ENCODE measurements around the gene FITM1.

The FITM1 gene

GRCh38 chr14:24108336-24108874 lies 22.1 kb upstream of the FITM1 start:
- Histone ChIP-seq H2BK15ac (ENCODE audit: low read length) (no peak overlapping the region), H3K27ac (replicated peaks; ENCODE audit: low read length) (no peak overlapping the region), H3K4me2 (ENCODE audit: insufficient read depth, low read length, poor library complexity, severe bottlenecking) (no peak overlapping the region), H2AFZ (ENCODE audit: low read length) (peak overlapping the region; percentile 71), H3K27me3 (ENCODE audit: control insufficient read depth in 3 of 3, insufficient read depth in 3 of 3, low read depth in 1 of 3, low read length in 3 of 3) (no peaks in the 10 kb centered on the region), H4K91ac (ENCODE audit: low read depth, low read length, poor library complexity) (no peak overlapping the region), H3K4me1 (ENCODE audit: control insufficient read depth in 2 of 2, insufficient read depth in 1 of 2, low read depth in 1 of 2, low read length in 2 of 2) (no peaks in the 10 kb centered on the region), H2BK120ac (ENCODE audit: low read depth, low read length) (no peak overlapping the region), H3K18ac (ENCODE audit: low read length) (no peak overlapping the region), H3K23ac (ENCODE audit: low read depth, low read length, poor library complexity) (no peak overlapping the region), H2BK5ac (ENCODE audit: low read length) (no peak overlapping the region), H3K36me3 (replicated peaks in 1 of 2; ENCODE audit: control insufficient read depth in 2 of 2, insufficient read depth in 2 of 2, low read length in 2 of 2) (peaks cover 4 to 8% of the 10 kb centered on the region in 2 donors), H3K9me3 (replicated peaks in 1 of 2; ENCODE audit: control insufficient read depth in 2 of 2, insufficient read depth in 1 of 2, low read depth in 1 of 2, low read length in 2 of 2) (peaks cover 0 to 2% of the 10 kb centered on the region in 2 donors), H3K14ac (ENCODE audit: low read length) (no peak overlapping the region), H3K4me3 (ENCODE audit: low read length in 2 of 2) (no peak overlapping the region), H3K79me1 (ENCODE audit: low read depth, low read length) (no peaks in the 10 kb centered on the region), H3K9ac (ENCODE audit: low read depth, low read length, poor library complexity) (no peak overlapping the region), H2AK5ac (ENCODE audit: low read depth, low read length) (no peak overlapping the region), H3K4ac (ENCODE audit: low read length) (no peak overlapping the region), H4K8ac (ENCODE audit: low read depth, low read length) (no peak overlapping the region), H2BK12ac (ENCODE audit: low read length) (no peak overlapping the region)
- no peak for DNase-seq (ENCODE audit: low spot score)
- no CpG with 5 or more reads among the region's 5 CpGs for WGBS, 2 donors (ENCODE audit: extremely low coverage in 2 of 2, insufficient read length in 2 of 2, insufficient replicate concordance in 1 of 2)

- H2AK5ac ChIP-seq (ENCODE audit: low read depth, low read length), result no peak overlapping the region
- H3K4me1 ChIP-seq (ENCODE audit: control insufficient read depth in 2 of 2, insufficient read depth in 1 of 2, low read depth in 1 of 2, low read length in 2 of 2), result no peaks in the 10 kb centered on the region
- no peak overlapping the region for H2BK5ac ChIP-seq (ENCODE audit: low read length)
- DNase-seq (ENCODE audit: low spot score), result no peak
- H3K4me2 ChIP-seq (ENCODE audit: insufficient read depth, low read length, poor library complexity, severe bottlenecking), result no peak overlapping the region
- no peaks in the 10 kb centered on the region for H3K9me3 ChIP-seq (replicated peaks in 1 of 2; ENCODE audit: control insufficient read depth in 2 of 2, insufficient read depth in 1 of 2, low read depth in 1 of 2, low read length in 2 of 2)
- no peak overlapping the region for H3K14ac ChIP-seq (ENCODE audit: low read length)
- H2AFZ ChIP-seq (ENCODE audit: low read length), result no peak overlapping the region
- WGBS, 2 donors (ENCODE audit: extremely low coverage in 2 of 2, insufficient read length in 2 of 2, insufficient replicate concordance in 1 of 2), result no CpG with 5 or more reads among the region's 9 CpGs
- H4K8ac ChIP-seq (ENCODE audit: low read depth, low read length), result no peak overlapping the region
- H2BK120ac ChIP-seq (ENCODE audit: low read depth, low read length), result no peak overlapping the region
- no peaks in the 10 kb centered on the region for H3K79me1 ChIP-seq (ENCODE audit: low read depth, low read length)
- no peaks in the 10 kb centered on the region for H3K27me3 ChIP-seq (ENCODE audit: control insufficient read depth in 3 of 3, insufficient read depth in 3 of 3, low read depth in 1 of 3, low read length in 3 of 3)
- H4K91ac ChIP-seq (ENCODE audit: low read depth, low read length, poor library complexity), result no peak overlapping the region
- H3K36me3 ChIP-seq (replicated peaks in 1 of 2; ENCODE audit: control insufficient read depth in 2 of 2, insufficient read depth in 2 of 2, low read length in 2 of 2), result no peaks in the 10 kb centered on the region
- no peak overlapping the region for H3K4me3 ChIP-seq (ENCODE audit: low read length in 2 of 2)
- no peak overlapping the region for H3K4ac ChIP-seq (ENCODE audit: low read length)
- H2BK15ac ChIP-seq (ENCODE audit: low read length), result no peak overlapping the region
- H3K27ac ChIP-seq (replicated peaks; ENCODE audit: low read length), result no peak overlapping the region
- no peak overlapping the region for H2BK12ac ChIP-seq (ENCODE audit: low read length)
- no peak overlapping the region for H3K9ac ChIP-seq (ENCODE audit: low read depth, low read length, poor library complexity)
- no peak overlapping the region for H3K23ac ChIP-seq (ENCODE audit: low read depth, low read length, poor library complexity)
- no peak overlapping the region for H3K18ac ChIP-seq (ENCODE audit: low read length)
Observed at GRCh38 chr14:24110060-24110459, 20.4 kb upstream of the FITM1 start.

- WGBS, 2 donors (ENCODE audit: extremely low coverage in 2 of 2, insufficient read length in 2 of 2, insufficient replicate concordance in 1 of 2), result no CpG with 5 or more reads among the region's 1 CpG
- no peaks in the 10 kb centered on the region for H3K27me3 ChIP-seq (ENCODE audit: control insufficient read depth in 3 of 3, insufficient read depth in 3 of 3, low read depth in 1 of 3, low read length in 3 of 3)
Observed at GRCh38 chr14:24110523-24110922, 19.9 kb upstream of the FITM1 start.

DNA sequence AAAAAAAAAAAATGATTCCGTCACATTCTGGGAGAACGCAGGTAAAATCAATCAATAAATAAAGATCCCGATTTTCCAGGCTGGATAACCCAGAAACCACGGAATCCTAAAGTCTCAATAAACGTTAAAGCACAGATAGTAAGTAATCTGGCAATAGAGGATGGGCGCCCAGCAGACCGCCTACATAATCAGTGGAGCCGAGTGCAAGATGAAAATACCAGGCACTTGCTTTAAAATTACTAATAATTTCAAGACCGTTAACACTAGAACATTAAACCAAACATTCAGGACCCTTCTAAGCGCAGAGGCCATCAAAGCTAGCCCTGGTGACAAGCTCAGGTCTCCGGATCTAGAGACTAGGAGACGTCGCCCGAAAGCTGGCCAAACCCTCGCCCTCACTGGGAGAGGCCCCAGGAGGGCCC lies 17.1 kb upstream of the FITM1 start:
- peaks cover 2 to 25% of the 10 kb centered on the region in 2 donors for H3K36me3 ChIP-seq (replicated peaks in 1 of 2; ENCODE audit: control insufficient read depth in 2 of 2, insufficient read depth in 2 of 2, low read length in 2 of 2)
- H3K4me3 ChIP-seq (ENCODE audit: low read length in 2 of 2), result peak overlapping the region; percentile 75 to 85
- peak overlapping the region; percentile 97 for H3K18ac ChIP-seq (ENCODE audit: low read length)
- peak overlapping the region; percentile 55 for H2BK15ac ChIP-seq (ENCODE audit: low read length)
- H4K8ac ChIP-seq (ENCODE audit: low read depth, low read length), result no peak overlapping the region
- H3K4ac ChIP-seq (ENCODE audit: low read length), result no peak overlapping the region
- peak overlapping the region; percentile 98 for H3K23ac ChIP-seq (ENCODE audit: low read depth, low read length, poor library complexity)
- no peaks in the 10 kb centered on the region for H3K27me3 ChIP-seq (ENCODE audit: control insufficient read depth in 3 of 3, insufficient read depth in 3 of 3, low read depth in 1 of 3, low read length in 3 of 3)
- H3K9me3 ChIP-seq (replicated peaks in 1 of 2; ENCODE audit: control insufficient read depth in 2 of 2, insufficient read depth in 1 of 2, low read depth in 1 of 2, low read length in 2 of 2), result no peaks in the 10 kb centered on the region
- H2AK5ac ChIP-seq (ENCODE audit: low read depth, low read length), result peak overlapping the region; percentile 82
- H3K14ac ChIP-seq (ENCODE audit: low read length), result peak overlapping the region; percentile 31
- H3K27ac ChIP-seq (replicated peaks; ENCODE audit: low read length), result peak overlapping the region; percentile 98
- no peak overlapping the region for H2BK12ac ChIP-seq (ENCODE audit: low read length)
- peak overlapping the region; percentile 96 for H4K91ac ChIP-seq (ENCODE audit: low read depth, low read length, poor library complexity)
- peak overlapping the region; percentile 96 for H2BK5ac ChIP-seq (ENCODE audit: low read length)
- peak overlapping the region; percentile 94 for H3K9ac ChIP-seq (ENCODE audit: low read depth, low read length, poor library complexity)
- H2BK120ac ChIP-seq (ENCODE audit: low read depth, low read length), result peak overlapping the region; percentile 19
- peaks cover 4 to 8% of the 10 kb centered on the region in 2 donors for H3K4me1 ChIP-seq (ENCODE audit: control insufficient read depth in 2 of 2, insufficient read depth in 1 of 2, low read depth in 1 of 2, low read length in 2 of 2)
- peak overlapping the region; percentile 91 for H3K4me2 ChIP-seq (ENCODE audit: insufficient read depth, low read length, poor library complexity, severe bottlenecking)
- no CpG with 5 or more reads among the region's 15 CpGs for WGBS, 2 donors (ENCODE audit: extremely low coverage in 2 of 2, insufficient read length in 2 of 2, insufficient replicate concordance in 1 of 2)
- no peak for DNase-seq (ENCODE audit: low spot score)
- H3K79me1 ChIP-seq (ENCODE audit: low read depth, low read length), result no peaks in the 10 kb centered on the region
- peak overlapping the region; percentile 96 for H2AFZ ChIP-seq (ENCODE audit: low read length)

More at GRCh38 chr14:24110523-24110922, 19.9 kb upstream of the FITM1 start:
- no peaks in the 10 kb centered on the region for H3K9me3 ChIP-seq (replicated peaks in 1 of 2; ENCODE audit: control insufficient read depth in 2 of 2, insufficient read depth in 1 of 2, low read depth in 1 of 2, low read length in 2 of 2)
- H3K4me1 ChIP-seq (ENCODE audit: control insufficient read depth in 2 of 2, insufficient read depth in 1 of 2, low read depth in 1 of 2, low read length in 2 of 2), result peaks cover 1 to 3% of the 10 kb centered on the region in 2 donors
- no peak overlapping the region for H2BK15ac ChIP-seq (ENCODE audit: low read length)
- H3K4me3 ChIP-seq (ENCODE audit: low read length in 2 of 2), result no peak overlapping the region
- H3K36me3 ChIP-seq (replicated peaks in 1 of 2; ENCODE audit: control insufficient read depth in 2 of 2, insufficient read depth in 2 of 2, low read length in 2 of 2), result no peaks in the 10 kb centered on the region
- no peak overlapping the region for H4K91ac ChIP-seq (ENCODE audit: low read depth, low read length, poor library complexity)
- no peak overlapping the region for H3K18ac ChIP-seq (ENCODE audit: low read length)
- H3K9ac ChIP-seq (ENCODE audit: low read depth, low read length, poor library complexity), result no peak overlapping the region
- no peak overlapping the region for H3K14ac ChIP-seq (ENCODE audit: low read length)
- H4K8ac ChIP-seq (ENCODE audit: low read depth, low read length), result no peak overlapping the region
- no peaks in the 10 kb centered on the region for H3K79me1 ChIP-seq (ENCODE audit: low read depth, low read length)
- H3K4me2 ChIP-seq (ENCODE audit: insufficient read depth, low read length, poor library complexity, severe bottlenecking), result no peak overlapping the region
- no peak overlapping the region for H3K27ac ChIP-seq (replicated peaks; ENCODE audit: low read length)
- no peak overlapping the region for H3K23ac ChIP-seq (ENCODE audit: low read depth, low read length, poor library complexity)
- H2AK5ac ChIP-seq (ENCODE audit: low read depth, low read length), result no peak overlapping the region
- DNase-seq (ENCODE audit: low spot score), result no peak
- no peak overlapping the region for H2BK12ac ChIP-seq (ENCODE audit: low read length)
- no peak overlapping the region for H3K4ac ChIP-seq (ENCODE audit: low read length)
- H2BK5ac ChIP-seq (ENCODE audit: low read length), result no peak overlapping the region
- no peak overlapping the region for H2BK120ac ChIP-seq (ENCODE audit: low read depth, low read length)
- no peak overlapping the region for H2AFZ ChIP-seq (ENCODE audit: low read length)

Measured in neuronal stem cell (in vitro differentiated cells).